SK-N-SH (cell line): ENCODE results near the gene FBXO31. TPM values are rescaled to one million over a fixed set of nuclear protein-coding genes. Genes with fewer than 3 reads are reported as not detected.

Source experiments
- CTCF ChIA-PET: fragments of 300-600, 350-600 bp; formaldehyde crosslinking; extraction: SDS; loops from one replicate; lab custom pipeline; 2021; lab: Yijun Ruan, JAX
- POLR2A ChIA-PET: fragments of 350-600 bp; sonication (Branson Sonifier 250); formaldehyde crosslinking; extraction: SDS; loops from one replicate; lab custom pipeline; 2020; ENCODE audit warnings: antibody characterized with exemption, inconsistent platforms; lab: Yijun Ruan, JAX
- DNase-seq: peaks from one replicate; pipeline ENCODE4 v3.0.0; 2012
- H2AFZ ChIP-seq: fragments of 200-600 bp; sonication (generic); 2 replicates; pipeline ENCODE4 v1.8.1; 2016; ENCODE audit warnings: antibody characterized with exemption, mild to moderate bottlenecking, low read depth
- H3F3A ChIP-seq: fragments of 200-600 bp; sonication (generic); replicated peaks from 2 replicates; pipeline ENCODE3; 2016; ENCODE audit warnings: antibody characterized with exemption, mild to moderate bottlenecking; ENCODE audit not compliant: insufficient read depth
- H3K27ac ChIP-seq, 2 experiments: fragments of 200-500 bp in 1 of 2; fragments of 200-600 bp in 1 of 2; sonication (Bioruptor generic) in 1 of 2; sonication (generic), shearing (Covaris generic) in 1 of 2; 2 replicates each; pipeline versions ENCODE4 v1.5.1 to v1.6.1; 2014 to 2016; ENCODE audit warnings: low read depth in 2 of 2, inconsistent platforms in 1 of 2, low read length in 1 of 2, mild to moderate bottlenecking in 1 of 2, mixed read lengths in 1 of 2
- H3K27me3 ChIP-seq: fragments of 200-600 bp; sonication (generic), shearing (Covaris generic); 2 replicates; pipeline ENCODE4 v1.6.1; 2016; ENCODE audit warnings: mixed run types; ENCODE audit not compliant: insufficient read depth
- H3K36me3 ChIP-seq, 2 experiments: fragments of 200-500 bp in 1 of 2; fragments of 200-600 bp in 1 of 2; sonication (Bioruptor generic) in 1 of 2; sonication (generic) in 1 of 2; replicated peaks in 1 of 2; 2 replicates each; pipeline versions ENCODE3 to v1.5.1; 2014 to 2016; ENCODE audit warnings: low read length in 1 of 2, mild to moderate bottlenecking in 1 of 2; ENCODE audit not compliant: insufficient read depth in 2 of 2, control insufficient read depth in 1 of 2
- H3K4me1 ChIP-seq, 2 experiments: fragments of 200-500 bp in 1 of 2; fragments of 200-600 bp in 1 of 2; sonication (Bioruptor generic) in 1 of 2; sonication (generic), shearing (Covaris generic) in 1 of 2; 2 replicates each; pipeline versions ENCODE4 v1.5.1 to v1.6.1; 2014 to 2016; ENCODE audit warnings: low read depth in 1 of 2, low read length in 1 of 2, mixed run types in 1 of 2; ENCODE audit not compliant: insufficient read depth in 2 of 2, control insufficient read depth in 1 of 2
- H3K4me2 ChIP-seq: fragments of 200-600 bp; sonication (generic), shearing (Covaris generic); 2 replicates; pipeline ENCODE4 v1.6.1; 2017; ENCODE audit warnings: mixed run types
- H3K4me3 ChIP-seq, 2 experiments: fragments of 200-500 bp in 1 of 2; fragments of 200-600 bp in 1 of 2; sonication (Bioruptor generic) in 1 of 2; sonication (generic), shearing (Covaris generic) in 1 of 2; 2 replicates each; pipeline versions ENCODE4 v1.5.1 to v1.8.1; 2014 to 2016; ENCODE audit warnings: low read depth in 2 of 2, inconsistent platforms in 1 of 2, low read length in 1 of 2, mild to moderate bottlenecking in 1 of 2, mixed read lengths in 1 of 2, moderate library complexity in 1 of 2
- H3K79me2 ChIP-seq: fragments of 200-600 bp; sonication (generic); 2 replicates; pipeline ENCODE4 v1.8.1; 2017; ENCODE audit warnings: mild to moderate bottlenecking; ENCODE audit not compliant: insufficient read depth
- H3K9ac ChIP-seq: fragments of 200-600 bp; sonication (generic); 2 replicates; pipeline ENCODE4 v1.6.1; 2017; ENCODE audit warnings: mixed run types
- H3K9me2 ChIP-seq: fragments of 200-600 bp; sonication (generic); 2 replicates; pipeline ENCODE4 v1.6.1; 2017; ENCODE audit warnings: mixed run types
- H3K9me3 ChIP-seq: fragments of 200-600 bp; sonication (generic); 2 replicates; pipeline ENCODE4 v1.6.1; 2017; ENCODE audit warnings: mixed run types, mild to moderate bottlenecking, moderate library complexity
- H4K20me1 ChIP-seq: fragments of 200-600 bp; sonication (generic); 2 replicates; pipeline ENCODE4 v1.6.1; 2017; ENCODE audit warnings: mild to moderate bottlenecking, mixed run types; ENCODE audit not compliant: insufficient read depth
- EP300 ChIP-seq, 2 experiments: IDR thresholded peaks; 2 replicates each; pipeline versions ENCODE4 v1.4.0 to v1.6.1; 2012; ENCODE audit warnings: borderline replicate concordance in 1 of 2, low read depth in 1 of 2, low read length in 1 of 2
- FOXJ3 ChIP-seq: sonication (generic); formaldehyde crosslinking; IDR thresholded peaks from 2 replicates; pipeline ENCODE4 v1.5.1; 2020; ENCODE audit warnings: mild to moderate bottlenecking, missing genetic modification reagents
- GATA2 ChIP-seq: sonication (generic); formaldehyde crosslinking; IDR thresholded peaks from 2 replicates; pipeline ENCODE4 v1.5.0; 2020; ENCODE audit warnings: mild to moderate bottlenecking, missing genetic modification reagents
- IRF3 ChIP-seq: fragments of 150-350 bp; IDR thresholded peaks from 2 replicates; pipeline ENCODE4 v1.6.1; 2016; ENCODE audit warnings: mild to moderate bottlenecking, low read depth, low read length
- JUND ChIP-seq: IDR thresholded peaks from 2 replicates; pipeline ENCODE4 v1.4.0; 2012
- MXI1 ChIP-seq: IDR thresholded peaks from 2 replicates; pipeline ENCODE4 v1.6.1; 2012; ENCODE audit warnings: mild to moderate bottlenecking, low read depth, low read length, improper control_type of control experiment
- SIN3A ChIP-seq: IDR thresholded peaks from 2 replicates; pipeline ENCODE4 v1.6.1; 2012; ENCODE audit warnings: low read depth, mild to moderate bottlenecking, low read length, moderate library complexity, borderline replicate concordance
- SMC3 ChIP-seq: IDR thresholded peaks from 2 replicates; pipeline ENCODE4 v1.6.1; 2012; ENCODE audit warnings: low read depth, low read length, improper control_type of control experiment
- TAF1 ChIP-seq: IDR thresholded peaks from 2 replicates; pipeline ENCODE4 v1.6.1; 2012; ENCODE audit warnings: low read depth, mild to moderate bottlenecking, low read length, moderate library complexity, borderline replicate concordance
- USF2 ChIP-seq: fragments of 150-350 bp; IDR thresholded peaks from 2 replicates; pipeline ENCODE4 v1.6.1; 2017; ENCODE audit warnings: antibody characterized with exemption, low read length, low read depth, borderline replicate concordance
- YY1 ChIP-seq: IDR thresholded peaks from 2 replicates; pipeline ENCODE4 v1.4.0; 2012; ENCODE audit warnings: low read depth, mild to moderate bottlenecking
- WGBS: methylation state at CpG from one replicate; pipeline ENCODE4 v1.1.6; 2017; ENCODE audit warnings: low lambda C conversion rate; 5-methylcytosine and 5-hydroxymethylcytosine counted together
- polyA plus RNA-seq, 3 experiments: library from polyadenylated mRNA; depleted of rRNA; stranded (reverse); fragments of >200 nt; gene quantifications; 2 replicates each; pipeline ENCODE4 v1.2.3, GENCODE V29; 2012
- TF ChIP-seq, protein P1 (sequence below): IDR thresholded peaks from 2 replicates; pipeline ENCODE4 v1.6.1; 2012; ENCODE audit warnings: mild to moderate bottlenecking, low read depth, low read length, moderate library complexity
- TF ChIP-seq, protein P2 (sequence below): IDR thresholded peaks from 2 replicates; pipeline ENCODE4 v1.4.0; 2012; ENCODE audit warnings: low read depth, borderline replicate concordance

The FBXO31 gene
- polyA plus RNA-seq, 1 of the 3 experiments (the other 2 are of a cell fraction): 14.2 TPM

DNA sequence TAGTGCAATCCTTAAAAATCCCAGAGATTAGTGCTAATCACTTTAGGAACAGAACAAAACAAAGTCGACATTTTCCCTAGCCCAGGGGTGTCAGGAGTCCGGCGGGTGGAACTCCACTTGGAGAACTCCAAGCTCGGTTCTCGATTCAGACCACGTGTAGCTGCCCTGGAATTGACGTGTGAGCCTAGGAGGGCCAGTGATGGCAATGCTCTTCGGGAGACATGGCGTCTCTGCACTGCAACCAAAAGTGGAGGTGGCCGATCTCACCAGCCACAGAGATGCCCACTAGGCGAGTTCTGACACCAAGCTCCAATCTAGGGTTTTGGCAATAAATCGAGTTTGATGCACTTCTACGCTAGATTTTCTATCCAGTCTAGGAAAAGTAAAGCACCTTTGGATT is 26.2 kb upstream of the FBXO31 start (continued):
- TF ChIP-seq, protein P1, sequence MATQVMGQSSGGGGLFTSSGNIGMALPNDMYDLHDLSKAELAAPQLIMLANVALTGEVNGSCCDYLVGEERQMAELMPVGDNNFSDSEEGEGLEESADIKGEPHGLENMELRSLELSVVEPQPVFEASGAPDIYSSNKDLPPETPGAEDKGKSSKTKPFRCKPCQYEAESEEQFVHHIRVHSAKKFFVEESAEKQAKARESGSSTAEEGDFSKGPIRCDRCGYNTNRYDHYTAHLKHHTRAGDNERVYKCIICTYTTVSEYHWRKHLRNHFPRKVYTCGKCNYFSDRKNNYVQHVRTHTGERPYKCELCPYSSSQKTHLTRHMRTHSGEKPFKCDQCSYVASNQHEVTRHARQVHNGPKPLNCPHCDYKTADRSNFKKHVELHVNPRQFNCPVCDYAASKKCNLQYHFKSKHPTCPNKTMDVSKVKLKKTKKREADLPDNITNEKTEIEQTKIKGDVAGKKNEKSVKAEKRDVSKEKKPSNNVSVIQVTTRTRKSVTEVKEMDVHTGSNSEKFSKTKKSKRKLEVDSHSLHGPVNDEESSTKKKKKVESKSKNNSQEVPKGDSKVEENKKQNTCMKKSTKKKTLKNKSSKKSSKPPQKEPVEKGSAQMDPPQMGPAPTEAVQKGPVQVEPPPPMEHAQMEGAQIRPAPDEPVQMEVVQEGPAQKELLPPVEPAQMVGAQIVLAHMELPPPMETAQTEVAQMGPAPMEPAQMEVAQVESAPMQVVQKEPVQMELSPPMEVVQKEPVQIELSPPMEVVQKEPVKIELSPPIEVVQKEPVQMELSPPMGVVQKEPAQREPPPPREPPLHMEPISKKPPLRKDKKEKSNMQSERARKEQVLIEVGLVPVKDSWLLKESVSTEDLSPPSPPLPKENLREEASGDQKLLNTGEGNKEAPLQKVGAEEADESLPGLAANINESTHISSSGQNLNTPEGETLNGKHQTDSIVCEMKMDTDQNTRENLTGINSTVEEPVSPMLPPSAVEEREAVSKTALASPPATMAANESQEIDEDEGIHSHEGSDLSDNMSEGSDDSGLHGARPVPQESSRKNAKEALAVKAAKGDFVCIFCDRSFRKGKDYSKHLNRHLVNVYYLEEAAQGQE: no peak
- TF ChIP-seq MXI1 (no peak), IRF3 (no peak), SIN3A (no peak), TAF1 (no peak), USF2 (no peak)

DNA sequence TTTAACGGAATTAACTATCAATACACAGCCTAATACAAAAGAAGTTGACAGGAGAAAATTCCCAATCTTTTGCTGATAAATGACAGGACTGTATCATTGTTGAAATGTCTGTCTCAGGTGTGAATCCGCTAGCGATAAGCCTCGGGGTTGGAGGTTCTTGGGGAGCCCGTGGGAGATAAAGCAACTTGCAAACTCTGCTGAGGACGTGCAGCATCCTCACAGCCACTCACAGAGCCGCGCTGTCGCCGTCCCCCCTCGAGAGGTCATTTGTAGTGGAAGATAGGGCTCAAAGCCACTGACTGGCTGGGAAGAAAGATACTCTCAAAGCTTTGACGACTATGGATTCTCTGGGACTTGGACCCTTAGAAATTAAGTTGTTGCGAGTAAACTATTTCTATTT is 25.6 kb upstream of the FBXO31 start:
- Histone ChIP-seq H3K9ac (no peak overlapping the region), H3K36me3 (peaks cover 44 to 88% of the 10 kb centered on the region in 2 experiments)
- CTCF ChIA-PET: interaction anchor here (2.0 kb wide), 1 partner anchor 15 kb away, joined by 7 read pairs; no protein-coding TSS in a partner anchor

More for the DNA sequence above, 25.6 kb upstream of the FBXO31 start:
- no peaks in the 10 kb centered on the region for H3K9me3 ChIP-seq
- POLR2A ChIA-PET: no interaction called here
- no peaks in the 10 kb centered on the region for H3K4me1 ChIP-seq
- no peak overlapping the region for H3K4me2 ChIP-seq
- H4K20me1 ChIP-seq: no peaks in the 10 kb centered on the region
- no peaks in the 10 kb centered on the region for H3K79me2 ChIP-seq
- H3K9me2 ChIP-seq: no peaks in the 10 kb centered on the region
- no peaks in the 10 kb centered on the region for H3K27me3 ChIP-seq
- no peak for TF ChIP-seq MXI1
- TF ChIP-seq FOXJ3 (CRISPR knock-in tag): no peak
- TF ChIP-seq, protein P2, sequence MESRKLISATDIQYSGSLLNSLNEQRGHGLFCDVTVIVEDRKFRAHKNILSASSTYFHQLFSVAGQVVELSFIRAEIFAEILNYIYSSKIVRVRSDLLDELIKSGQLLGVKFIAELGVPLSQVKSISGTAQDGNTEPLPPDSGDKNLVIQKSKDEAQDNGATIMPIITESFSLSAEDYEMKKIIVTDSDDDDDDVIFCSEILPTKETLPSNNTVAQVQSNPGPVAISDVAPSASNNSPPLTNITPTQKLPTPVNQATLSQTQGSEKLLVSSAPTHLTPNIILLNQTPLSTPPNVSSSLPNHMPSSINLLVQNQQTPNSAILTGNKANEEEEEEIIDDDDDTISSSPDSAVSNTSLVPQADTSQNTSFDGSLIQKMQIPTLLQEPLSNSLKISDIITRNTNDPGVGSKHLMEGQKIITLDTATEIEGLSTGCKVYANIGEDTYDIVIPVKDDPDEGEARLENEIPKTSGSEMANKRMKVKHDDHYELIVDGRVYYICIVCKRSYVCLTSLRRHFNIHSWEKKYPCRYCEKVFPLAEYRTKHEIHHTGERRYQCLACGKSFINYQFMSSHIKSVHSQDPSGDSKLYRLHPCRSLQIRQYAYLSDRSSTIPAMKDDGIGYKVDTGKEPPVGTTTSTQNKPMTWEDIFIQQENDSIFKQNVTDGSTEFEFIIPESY: no peak
- no peak for TF ChIP-seq YY1
- no peak for TF ChIP-seq SMC3
- no peak for TF ChIP-seq EP300 (IDR thresholded peaks at IDR 0.05; ENCODE audit: borderline replicate concordance in 1 of 2, low read depth in 1 of 2, low read length in 1 of 2)
- no peak for TF ChIP-seq GATA2 (CRISPR knock-in tag)
- no peak for TF ChIP-seq IRF3
- no peak for TF ChIP-seq JUND
- no peak for DNase-seq
- 94% methylated on average over 13 of the region's 13 CpGs for WGBS
- H3F3A ChIP-seq: no peaks in the 10 kb centered on the region
- no peak overlapping the region for H2AFZ ChIP-seq
- no peak overlapping the region for H3K4me3 ChIP-seq
- H3K27ac ChIP-seq: no peak overlapping the region
